ENCODE measurements around the gene CPSF4.

DNA sequence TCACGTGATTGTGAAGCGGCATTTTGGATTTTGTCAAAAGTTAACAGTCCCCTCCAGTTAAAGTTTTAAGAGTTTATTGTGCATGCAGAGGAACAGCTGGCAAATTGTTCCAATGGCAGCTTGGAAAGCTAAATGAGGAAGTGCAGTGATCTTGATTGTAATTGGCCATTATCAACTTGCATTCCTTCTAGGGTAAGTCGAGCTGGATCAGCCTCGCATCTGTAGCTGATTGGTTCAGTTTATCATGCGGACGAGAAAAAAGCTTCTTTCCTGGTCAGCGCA is 34.5 kb downstream of the CPSF4 start:
- TF ChIP-seq, protein P1, sequence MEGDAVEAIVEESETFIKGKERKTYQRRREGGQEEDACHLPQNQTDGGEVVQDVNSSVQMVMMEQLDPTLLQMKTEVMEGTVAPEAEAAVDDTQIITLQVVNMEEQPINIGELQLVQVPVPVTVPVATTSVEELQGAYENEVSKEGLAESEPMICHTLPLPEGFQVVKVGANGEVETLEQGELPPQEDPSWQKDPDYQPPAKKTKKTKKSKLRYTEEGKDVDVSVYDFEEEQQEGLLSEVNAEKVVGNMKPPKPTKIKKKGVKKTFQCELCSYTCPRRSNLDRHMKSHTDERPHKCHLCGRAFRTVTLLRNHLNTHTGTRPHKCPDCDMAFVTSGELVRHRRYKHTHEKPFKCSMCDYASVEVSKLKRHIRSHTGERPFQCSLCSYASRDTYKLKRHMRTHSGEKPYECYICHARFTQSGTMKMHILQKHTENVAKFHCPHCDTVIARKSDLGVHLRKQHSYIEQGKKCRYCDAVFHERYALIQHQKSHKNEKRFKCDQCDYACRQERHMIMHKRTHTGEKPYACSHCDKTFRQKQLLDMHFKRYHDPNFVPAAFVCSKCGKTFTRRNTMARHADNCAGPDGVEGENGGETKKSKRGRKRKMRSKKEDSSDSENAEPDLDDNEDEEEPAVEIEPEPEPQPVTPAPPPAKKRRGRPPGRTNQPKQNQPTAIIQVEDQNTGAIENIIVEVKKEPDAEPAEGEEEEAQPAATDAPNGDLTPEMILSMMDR (IDR thresholded peaks at IDR 0.05 in 4 of 5, conservative IDR thresholded peaks at IDR 0.05 in 1 of 5): no peak
- TF ChIP-seq POLR2A (IDR thresholded peaks at IDR 0.05): no peak

Data from gastrocnemius medialis (tissue), 4 donors.